Activated B cell treated with CpG ODN at 0.5 μM for 24 hours (primary cell): Measurements from ENCODE around the gene PARVA. TPM values are rescaled to one million over a fixed set of nuclear protein-coding genes. Genes with fewer than 3 reads are reported as not detected.
"Not testable (repeated sequence)": the region's sequence is repeated elsewhere in the genome, so short reads cannot be mapped to it uniquely, and the experiment has no call there.

Experiments used
- ATAC-seq: fragments of 200-7000 bp; cut with Tn5 transposase; one replicate; pipeline ENCODE4 v1.10.0; 2021; ENCODE audit warnings: low read depth, mild to moderate bottlenecking, moderate library complexity
- CTCF ChIA-PET: fragments of 350-600 bp; sonication (Branson Sonifier 250); formaldehyde crosslinking; loops from one replicate; lab custom pipeline; 2021; ENCODE audit warnings: antibody characterized with exemption; lab: Charles Lee
- POLR2A ChIA-PET: fragments of 350-600 bp; sonication (Branson Sonifier 250); formaldehyde crosslinking; loops from one replicate; lab custom pipeline; 2021; ENCODE audit warnings: antibody characterized with exemption; lab: Charles Lee
- DNase-seq: peaks from one replicate; pipeline ENCODE4 v3.0.0; 2022
- H3K27ac Mint-ChIP-seq: one replicate; pipeline ENCODE4 v1.8.0; 2020; ENCODE audit warnings: mixed read lengths
- H3K27me3 Mint-ChIP-seq: one replicate; pipeline ENCODE4 v1.8.0; 2021; ENCODE audit warnings: mixed read lengths
- H3K36me3 Mint-ChIP-seq: one replicate; pipeline ENCODE4 v1.8.0; 2021; ENCODE audit warnings: low read depth, mixed read lengths
- H3K4me1 Mint-ChIP-seq: one replicate; pipeline ENCODE4 v1.8.0; 2021; ENCODE audit warnings: mixed read lengths
- H3K4me3 Mint-ChIP-seq: one replicate; pipeline ENCODE4 v1.8.0; 2020; ENCODE audit warnings: mild to moderate bottlenecking, mixed read lengths
- H3K9me3 Mint-ChIP-seq: one replicate; pipeline ENCODE4 v1.8.0; 2020; ENCODE audit warnings: mixed read lengths
- CTCF ChIP-seq: fragments of 200-600 bp; IDR thresholded peaks from one replicate; pipeline ENCODE4 v1.8.0; 2022; ENCODE audit warnings: antibody characterized with exemption, mild to moderate bottlenecking
- intact Hi-C: fragments of 100-400 bp; cut with micrococcal nuclease; formaldehyde crosslinking; loops from one replicate; pipeline ENCODE4 v1.15.1; 2024
- total RNA-seq: library from RNA; stranded (reverse); gene quantifications from 2 replicates; pipeline ENCODE4 v1.2.3, GENCODE V29; 2022

The PARVA gene
- total RNA-seq, 1 donor from 2014 or later: not detected

GRCh38 chr11:12331239-12331874 is 46.0 kb upstream of the PARVA start:
- Mint-ChIP-seq H3K27me3 (peaks cover 8% of the 10 kb centered on the region), H3K36me3 (no peaks in the 10 kb centered on the region), H3K4me1 (no peaks in the 10 kb centered on the region), H3K27ac (no peak overlapping the region), H3K4me3 (no peak overlapping the region), H3K9me3 (peaks cover 4% of the 10 kb centered on the region)
- TF ChIP-seq CTCF: no peak
- intact Hi-C loops: loop anchor here (5.0 kb wide), 1 partner anchor 1056 kb away; no protein-coding TSS in a partner anchor
- CTCF ChIA-PET: interaction anchor here (1.0 to 2.1 kb wide), 7 partner anchors 10 to 1134 kb away, joined by 3 to 7 read pairs (median 4); no protein-coding TSS in a partner anchor
- ATAC-seq (no peak), DNase-seq (no peak)
- POLR2A ChIA-PET: no interaction called here

- ATAC-seq (no peak), DNase-seq (no peak)
- CTCF ChIA-PET: interaction anchor here (1.5 kb wide), 1 partner anchor 13 kb away, joined by 3 read pairs; no protein-coding TSS in a partner anchor
- intact Hi-C loops: no loop called here
- H3K4me1 Mint-ChIP-seq: no peaks in the 10 kb centered on the region
- no peaks in the 10 kb centered on the region for H3K36me3 Mint-ChIP-seq
- H3K27ac Mint-ChIP-seq: no peak overlapping the region
- H3K9me3 Mint-ChIP-seq: no peaks in the 10 kb centered on the region
- peaks cover 3% of the 10 kb centered on the region for H3K27me3 Mint-ChIP-seq
- H3K4me3 Mint-ChIP-seq: no peak overlapping the region
- TF ChIP-seq CTCF: no peak
- POLR2A ChIA-PET: no interaction called here
Measured at GRCh38 chr11:12343526-12343925, 33.8 kb upstream of the PARVA start.

- no peak for ATAC-seq
- DNase-seq: no peak
- intact Hi-C loops: no loop called here
- Mint-ChIP-seq H3K27ac (no peak overlapping the region), H3K4me3 (no peak overlapping the region), H3K4me1 (no peaks in the 10 kb centered on the region), H3K27me3 (no peaks in the 10 kb centered on the region), H3K9me3 (no peaks in the 10 kb centered on the region), H3K36me3 (no peaks in the 10 kb centered on the region)
- CTCF ChIA-PET: no interaction called here
- TF ChIP-seq CTCF: no peak
- POLR2A ChIA-PET: no interaction called here
Measured at GRCh38 chr11:12353534-12353933, 23.8 kb upstream of the PARVA start.

- POLR2A ChIA-PET: no interaction called here
- intact Hi-C loops: no loop called here
- no peak for TF ChIP-seq CTCF
- ATAC-seq: no peak
- Mint-ChIP-seq H3K27ac (no peak overlapping the region), H3K36me3 (no peaks in the 10 kb centered on the region), H3K4me3 (no peak overlapping the region), H3K9me3 (no peaks in the 10 kb centered on the region), H3K27me3 (no peaks in the 10 kb centered on the region), H3K4me1 (no peaks in the 10 kb centered on the region)
- CTCF ChIA-PET: no interaction called here
- no peak for DNase-seq
Measured at GRCh38 chr11:12354750-12355545, 22.4 kb upstream of the PARVA start.

- ATAC-seq: no peak
- intact Hi-C loops: no loop called here
- Mint-ChIP-seq H3K9me3 (no peaks in the 10 kb centered on the region), H3K27ac (no peak overlapping the region), H3K27me3 (peaks cover 5% of the 10 kb centered on the region), H3K4me3 (no peak overlapping the region), H3K4me1 (no peaks in the 10 kb centered on the region), H3K36me3 (no peaks in the 10 kb centered on the region)
- TF ChIP-seq CTCF: no peak
- ChIA-PET POLR2A (no interaction called here), CTCF (no interaction called here)
- no peak for DNase-seq
Measured at GRCh38 chr11:12356944-12357655, 20.3 kb upstream of the PARVA start.

GRCh38 chr11:12357697-12358096 is 19.7 kb upstream of the PARVA start:
- intact Hi-C loops, H3K36me3 Mint-ChIP-seq, ATAC-seq, H3K4me3 Mint-ChIP-seq, H3K9me3 Mint-ChIP-seq, H3K4me1 Mint-ChIP-seq, H3K27ac Mint-ChIP-seq, DNase-seq, H3K27me3 Mint-ChIP-seq, CTCF ChIA-PET, POLR2A ChIA-PET: not testable (repeated sequence)
